ENCODE results near the gene GART. TPM values are rescaled to one million over a fixed set of nuclear protein-coding genes. Genes with fewer than 3 reads are reported as not detected.

Gene GART
- total and polyA plus RNA-seq, 2 of the 8 experiments (the other 6 are each of a cell fraction or from before 2014, with no cell fraction given), result 23.1 to 231 TPM

DNA sequence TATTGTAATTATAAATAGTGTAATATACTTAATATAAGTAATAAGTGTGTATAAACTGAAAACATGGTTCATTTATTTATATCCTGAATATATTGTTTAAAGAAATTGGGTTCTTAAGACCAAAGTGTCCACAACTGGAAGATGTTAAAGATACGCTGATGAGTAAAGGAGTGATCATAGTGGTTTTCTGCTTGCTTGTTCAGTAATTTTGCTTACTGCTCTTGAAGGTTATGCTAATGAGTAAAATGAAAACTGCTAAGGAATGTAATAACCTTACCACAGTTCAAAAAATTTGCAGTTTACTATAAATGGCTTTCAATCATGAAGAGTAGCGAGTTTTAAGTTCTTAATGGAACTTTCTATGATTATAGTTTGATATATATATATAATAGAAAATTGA lies 24.6 kb upstream of the GART start:
- FAIRE-seq, result no peak
- no peaks in the 10 kb centered on the region for H3K9me3 ChIP-seq (ENCODE audit: insufficient read depth in 2 of 2, low read depth in 1 of 2, low read length in 1 of 2)
- TF ChIP-seq, protein P1, sequence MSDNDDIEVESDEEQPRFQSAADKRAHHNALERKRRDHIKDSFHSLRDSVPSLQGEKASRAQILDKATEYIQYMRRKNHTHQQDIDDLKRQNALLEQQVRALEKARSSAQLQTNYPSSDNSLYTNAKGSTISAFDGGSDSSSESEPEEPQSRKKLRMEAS (IDR thresholded peaks at IDR 0.05), result no peak
- TF ChIP-seq, protein P2, sequence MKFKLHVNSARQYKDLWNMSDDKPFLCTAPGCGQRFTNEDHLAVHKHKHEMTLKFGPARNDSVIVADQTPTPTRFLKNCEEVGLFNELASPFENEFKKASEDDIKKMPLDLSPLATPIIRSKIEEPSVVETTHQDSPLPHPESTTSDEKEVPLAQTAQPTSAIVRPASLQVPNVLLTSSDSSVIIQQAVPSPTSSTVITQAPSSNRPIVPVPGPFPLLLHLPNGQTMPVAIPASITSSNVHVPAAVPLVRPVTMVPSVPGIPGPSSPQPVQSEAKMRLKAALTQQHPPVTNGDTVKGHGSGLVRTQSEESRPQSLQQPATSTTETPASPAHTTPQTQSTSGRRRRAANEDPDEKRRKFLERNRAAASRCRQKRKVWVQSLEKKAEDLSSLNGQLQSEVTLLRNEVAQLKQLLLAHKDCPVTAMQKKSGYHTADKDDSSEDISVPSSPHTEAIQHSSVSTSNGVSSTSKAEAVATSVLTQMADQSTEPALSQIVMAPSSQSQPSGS (IDR thresholded peaks at IDR 0.05; ENCODE audit: low read length), result no peak
- TF ChIP-seq EP300 (IDR thresholded peaks at IDR 0.05; ENCODE audit: borderline replicate concordance in 1 of 2, low read depth in 2 of 2, low read length in 2 of 2), result no peak
- TF ChIP-seq RXRA (IDR thresholded peaks at IDR 0.05; ENCODE audit: insufficient read depth, low read depth, low read length), result no peak
- TF ChIP-seq SUZ12 (IDR thresholded peaks at IDR 0.05; ENCODE audit: low read length), result no peak
- TF ChIP-seq, protein P3, sequence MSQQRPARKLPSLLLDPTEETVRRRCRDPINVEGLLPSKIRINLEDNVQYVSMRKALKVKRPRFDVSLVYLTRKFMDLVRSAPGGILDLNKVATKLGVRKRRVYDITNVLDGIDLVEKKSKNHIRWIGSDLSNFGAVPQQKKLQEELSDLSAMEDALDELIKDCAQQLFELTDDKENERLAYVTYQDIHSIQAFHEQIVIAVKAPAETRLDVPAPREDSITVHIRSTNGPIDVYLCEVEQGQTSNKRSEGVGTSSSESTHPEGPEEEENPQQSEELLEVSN (IDR thresholded peaks at IDR 0.05), result no peak
- no peak for TF ChIP-seq GABPA (IDR thresholded peaks at IDR 0.05; ENCODE audit: borderline replicate concordance, insufficient read depth, low read length)
- TF ChIP-seq SAP30 (IDR thresholded peaks at IDR 0.05; ENCODE audit: insufficient read depth, insufficient replicate concordance, low read length), result no peak
- no peak for TF ChIP-seq HDAC2 (IDR thresholded peaks at IDR 0.05; ENCODE audit: borderline replicate concordance in 1 of 2, low read depth in 2 of 2, low read length in 2 of 2)
- TF ChIP-seq GTF2F1 (IDR thresholded peaks at IDR 0.05; ENCODE audit: borderline replicate concordance, low read depth, low read length), result no peak

More for the DNA sequence above, 24.6 kb upstream of the GART start:
- H3K4ac ChIP-seq (replicated peaks; ENCODE audit: insufficient read length, low read depth, low read length), result no peak overlapping the region
- H2BK120ac ChIP-seq (replicated peaks; ENCODE audit: low read depth, low read length), result no peak overlapping the region
- no peak overlapping the region for H3K14ac ChIP-seq (ENCODE audit: insufficient read length)
- 95% methylated on average over 2 of the region's 2 CpGs; no CpG with 5 or more reads in 1 of the 2 experiments for WGBS, 2 experiments (ENCODE audit: extremely low coverage in 1 of 2, insufficient coverage in 1 of 2, insufficient read length in 1 of 2, insufficient replicate concordance in 2 of 2, low coverage in 1 of 2, low lambda C conversion rate in 2 of 2, missing lambda C conversion rate in 1 of 2)
- no peak overlapping the region for H4K8ac ChIP-seq (ENCODE audit: extremely low read depth, insufficient read depth, low read length)
- peaks cover 11 to 70% (median 26%) of the 10 kb centered on the region in 4 experiments for H3K36me3 ChIP-seq (ENCODE audit: control insufficient read depth in 2 of 4, insufficient read depth in 4 of 4, low read length in 3 of 4)
- H3K79me1 ChIP-seq (ENCODE audit: low read depth, low read length), result no peaks in the 10 kb centered on the region
- no peak overlapping the region for H3K4me2 ChIP-seq (ENCODE audit: insufficient read depth in 1 of 2, low read depth in 2 of 2, low read length in 2 of 2)
- H3K27ac ChIP-seq (ENCODE audit: low read depth, low read length), result no peak overlapping the region
- H3K79me2 ChIP-seq (ENCODE audit: control insufficient read depth in 1 of 2, insufficient read depth in 2 of 2, low read length in 2 of 2), result peaks cover 0 to 10% of the 10 kb centered on the region in 2 experiments; a peak in 2 of 4 replicates
- H2AFZ ChIP-seq (ENCODE audit: low read length), result no peak overlapping the region
- H3K56ac ChIP-seq (replicated peaks; ENCODE audit: insufficient read length, low read depth, low read length), result no peak overlapping the region
- peaks cover 2% of the 10 kb centered on the region in 2 experiments for H4K20me1 ChIP-seq (replicated peaks in 1 of 2; ENCODE audit: control insufficient read depth in 1 of 2, insufficient read depth in 2 of 2, low read length in 2 of 2)
- ChIA-PET POLR2A (ENCODE audit: partially characterized antibody) (interaction anchor here (0.9 to 1.5 kb wide), 4 partner anchors 13 to 23 kb away, joined by 3 to 7 read pairs (median 4); partner anchors contain the start of gene SON), CTCF (ENCODE audit: partially characterized antibody) (interaction anchor here (0.8 kb wide), 1 partner anchor 40 kb away, joined by 4 read pairs; no protein-coding TSS in a partner anchor)
- no peak overlapping the region for H3K23ac ChIP-seq (ENCODE audit: insufficient read length)
- no peak overlapping the region for H2BK5ac ChIP-seq (ENCODE audit: low read depth, low read length)
- H2BK20ac ChIP-seq (ENCODE audit: low read length), result no peak overlapping the region
- no peaks in the 10 kb centered on the region for H3K4me1 ChIP-seq (replicated peaks in 1 of 4; ENCODE audit: control insufficient read depth in 3 of 4, insufficient read depth in 4 of 4, low read length in 3 of 4)
- H2BK15ac ChIP-seq (ENCODE audit: low read length), result no peak overlapping the region
- H3K23me2 ChIP-seq (ENCODE audit: low read depth, low read length), result no peaks in the 10 kb centered on the region
- no peak overlapping the region for H2AK5ac ChIP-seq (ENCODE audit: low read depth, low read length)
- no peak overlapping the region for H2BK12ac ChIP-seq (ENCODE audit: low read depth, low read length)
- no peak overlapping the region for H3K9ac ChIP-seq (replicated peaks in 1 of 4; ENCODE audit: extremely low read depth in 1 of 4, low read depth in 3 of 4, low read length in 3 of 4)
- no peaks in the 10 kb centered on the region for H3K27me3 ChIP-seq (replicated peaks in 1 of 4; ENCODE audit: control insufficient read depth in 3 of 4, extremely low read depth in 1 of 4, insufficient read depth in 3 of 4, low read length in 3 of 4)
- DNase-seq (ENCODE audit: low read depth in 1 of 2, low spot score in 2 of 2), result no peak
- H4K5ac ChIP-seq (ENCODE audit: insufficient read length, low read depth, low read length), result no peak overlapping the region
- no peak overlapping the region for H3K4me3 ChIP-seq (ENCODE audit: extremely low read depth in 1 of 4, insufficient read depth in 2 of 4, low read depth in 3 of 4, low read length in 4 of 4)
- H3K18ac ChIP-seq (ENCODE audit: extremely low read depth, low read length), result no peak overlapping the region
- H4K91ac ChIP-seq (replicated peaks; ENCODE audit: insufficient read length, low read length), result no peak overlapping the region
